Adrenal gland (tissue), 5 donors: ENCODE results near the gene SLC9C1.

Experiments used
- POLR2A ChIP-seq, 2 donors: fragments of 450-650 bp; IDR thresholded peaks; one replicate each; pipeline ENCODE4 v1.6.1; 2017; ENCODE audit warnings: antibody characterized with exemption in 2 of 2, mild to moderate bottlenecking in 2 of 2, moderate library complexity in 1 of 2
- TF ChIP-seq, protein P1 (sequence below), 6 experiments: fragments of 450-650 bp in 4 of 6; fragments of 200-600 bp in 2 of 6; sonication (generic) in 1 of 6; IDR thresholded peaks; 1 replicate in 5 of 6; 2 replicates in 1 of 6; pipeline versions ENCODE4 v1.5.1 to v1.8.0; 2016 to 2021; ENCODE audit warnings: antibody characterized with exemption in 6 of 6, mild to moderate bottlenecking in 2 of 6, moderate library complexity in 1 of 6
- donor health status: DM: no; HTN: no; CAD: no.

DNA sequence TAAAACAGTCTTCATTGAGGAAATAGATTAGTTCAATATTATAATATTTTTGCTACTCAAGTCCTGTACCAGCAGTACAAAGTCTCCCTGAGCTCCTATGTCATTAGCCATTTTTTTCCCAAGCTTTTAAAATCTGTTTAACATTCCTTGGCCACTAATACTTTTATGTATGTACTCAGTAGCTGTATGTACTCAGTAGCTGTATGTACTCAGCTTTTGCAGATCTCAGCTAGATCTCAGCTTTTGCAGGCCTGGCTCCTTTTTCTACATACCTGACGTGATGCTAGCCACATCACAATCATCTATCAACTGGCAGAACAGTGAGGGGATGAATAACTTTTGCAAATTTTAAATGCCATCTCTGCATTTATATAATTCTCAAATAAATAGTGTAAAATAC is 13.8 kb downstream of the SLC9C1 start:
- TF ChIP-seq, protein P1, sequence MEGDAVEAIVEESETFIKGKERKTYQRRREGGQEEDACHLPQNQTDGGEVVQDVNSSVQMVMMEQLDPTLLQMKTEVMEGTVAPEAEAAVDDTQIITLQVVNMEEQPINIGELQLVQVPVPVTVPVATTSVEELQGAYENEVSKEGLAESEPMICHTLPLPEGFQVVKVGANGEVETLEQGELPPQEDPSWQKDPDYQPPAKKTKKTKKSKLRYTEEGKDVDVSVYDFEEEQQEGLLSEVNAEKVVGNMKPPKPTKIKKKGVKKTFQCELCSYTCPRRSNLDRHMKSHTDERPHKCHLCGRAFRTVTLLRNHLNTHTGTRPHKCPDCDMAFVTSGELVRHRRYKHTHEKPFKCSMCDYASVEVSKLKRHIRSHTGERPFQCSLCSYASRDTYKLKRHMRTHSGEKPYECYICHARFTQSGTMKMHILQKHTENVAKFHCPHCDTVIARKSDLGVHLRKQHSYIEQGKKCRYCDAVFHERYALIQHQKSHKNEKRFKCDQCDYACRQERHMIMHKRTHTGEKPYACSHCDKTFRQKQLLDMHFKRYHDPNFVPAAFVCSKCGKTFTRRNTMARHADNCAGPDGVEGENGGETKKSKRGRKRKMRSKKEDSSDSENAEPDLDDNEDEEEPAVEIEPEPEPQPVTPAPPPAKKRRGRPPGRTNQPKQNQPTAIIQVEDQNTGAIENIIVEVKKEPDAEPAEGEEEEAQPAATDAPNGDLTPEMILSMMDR (IDR thresholded peaks at IDR 0.05) = no peak
- no peak for TF ChIP-seq POLR2A (IDR thresholded peaks at IDR 0.05)
